Activated CD8-positive, alpha-beta memory T cell treated with anti-CD3 and anti-CD28 coated beads, Interleukin-2, amount 50 U/mL, for 4 hours (primary cell): ENCODE measurements around the gene LPAR1.

Experiments
- DNase-seq: peaks from one replicate; pipeline ENCODE4 v3.0.0-alpha.2; 2020

Gene LPAR1

DNA sequence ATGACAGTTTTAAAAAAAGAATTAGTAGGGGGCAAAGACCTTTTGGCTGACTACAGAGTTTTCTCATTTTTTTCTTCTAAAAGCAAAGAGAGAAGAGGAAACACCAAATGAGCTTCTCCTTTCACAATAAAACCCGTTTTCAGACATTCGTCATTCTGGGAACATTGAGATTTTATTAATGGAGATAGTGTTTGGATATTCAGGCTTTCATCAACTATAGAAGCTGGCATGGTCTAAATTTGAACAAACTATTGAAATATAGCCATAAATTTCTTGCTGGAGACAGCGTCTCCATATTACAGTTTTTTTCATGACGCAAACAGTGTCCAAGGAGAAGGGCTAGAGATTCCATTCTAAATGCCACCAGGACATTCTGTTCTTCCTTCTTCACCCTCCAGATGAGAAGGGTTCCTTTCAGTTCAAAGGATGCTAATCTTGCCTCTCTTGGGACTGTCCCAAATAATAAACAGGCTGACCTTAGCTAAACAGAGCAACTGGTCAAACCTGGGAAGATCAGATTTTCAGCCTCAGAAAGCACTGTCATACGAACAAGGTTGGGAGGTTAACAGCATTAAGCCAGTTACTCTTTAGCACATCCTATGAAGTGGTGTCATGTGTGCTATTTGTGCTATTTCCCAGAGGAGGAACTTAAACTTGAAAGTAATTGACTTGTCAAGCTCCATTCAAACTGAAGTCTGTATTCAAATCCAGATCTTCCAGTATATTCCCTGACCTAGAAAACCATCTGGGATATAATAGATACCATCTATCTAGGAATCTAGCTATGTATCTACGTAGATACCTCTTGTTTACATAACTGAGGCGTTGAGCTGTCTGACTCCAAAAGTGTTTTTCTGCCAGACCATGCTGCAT is 125.6 kb downstream of the LPAR1 start:
- DNase-seq, result no peak

DNA sequence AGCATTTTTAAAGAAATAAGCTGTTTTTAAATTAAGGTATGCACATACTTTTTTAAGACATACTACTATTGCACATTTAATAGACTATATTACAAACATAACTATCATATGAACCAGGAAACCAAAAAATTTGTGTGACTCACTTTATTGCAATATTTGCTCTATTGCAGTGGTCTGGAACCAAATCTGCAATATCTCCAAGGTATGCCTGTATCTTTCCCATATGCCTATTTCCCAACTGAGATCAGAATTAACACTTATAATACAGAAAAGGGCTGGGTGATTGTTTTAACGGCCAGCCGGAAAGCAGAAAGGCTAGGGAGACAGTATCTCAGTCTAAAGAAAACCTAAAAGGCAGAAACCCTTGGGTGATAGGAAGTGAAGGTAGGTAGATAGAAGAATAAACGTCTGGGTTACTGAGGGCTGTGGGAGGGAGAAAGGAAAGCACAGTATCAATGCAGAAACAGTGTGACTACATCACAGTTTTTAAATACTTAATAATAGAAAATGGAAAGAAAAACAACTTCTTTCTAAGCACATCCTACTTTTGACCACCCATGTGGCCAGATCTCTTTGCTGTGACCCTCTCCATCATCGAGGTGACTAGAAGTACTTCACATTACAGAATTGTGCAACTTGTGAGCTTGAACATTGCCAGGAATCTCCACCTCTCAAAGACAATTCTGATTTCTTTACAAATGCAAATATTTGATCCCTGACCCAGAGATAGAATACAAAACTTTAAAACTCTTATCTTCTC is 126.4 kb downstream of the LPAR1 start:
- no peak for DNase-seq

DNA sequence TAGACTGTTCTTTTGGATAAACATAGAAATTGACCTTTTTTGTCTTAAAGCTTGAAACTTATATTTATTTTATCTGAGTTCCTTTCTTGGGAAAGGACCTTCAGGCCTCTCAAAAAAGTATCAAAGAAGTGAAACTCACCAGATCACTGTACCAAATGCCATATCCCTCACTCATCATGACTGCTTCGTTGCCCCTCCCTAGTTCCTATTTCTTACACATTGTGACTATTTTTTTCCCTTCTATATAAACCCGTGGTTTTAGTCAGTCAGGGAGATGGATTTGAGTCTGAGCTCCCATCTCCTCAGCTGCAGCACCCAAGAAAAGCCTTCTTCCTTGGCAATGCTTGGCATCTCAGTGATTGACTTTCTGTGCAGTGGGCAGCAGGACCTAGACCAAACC is 129.4 kb downstream of the LPAR1 start:
- no peak for DNase-seq

DNA sequence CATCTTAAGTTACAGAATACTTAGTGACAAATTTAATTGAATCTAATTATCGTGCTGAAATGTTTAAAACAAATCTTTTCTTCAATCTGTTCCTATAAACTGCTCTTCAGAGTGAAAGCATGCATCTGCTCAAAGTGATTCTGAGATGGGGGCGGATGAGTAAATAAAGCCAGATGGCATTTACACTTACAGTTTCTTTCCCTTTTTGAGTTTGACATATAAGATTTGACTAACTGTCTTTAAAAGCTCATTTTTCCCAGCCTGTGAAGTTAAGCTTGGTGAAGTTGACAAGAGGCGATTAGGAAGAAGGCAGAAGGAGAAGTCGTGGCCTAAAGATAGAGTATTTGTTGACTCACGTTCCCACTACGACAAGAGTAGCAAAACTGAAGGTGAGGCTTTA is 137.4 kb downstream of the LPAR1 start:
- no peak for DNase-seq

DNA sequence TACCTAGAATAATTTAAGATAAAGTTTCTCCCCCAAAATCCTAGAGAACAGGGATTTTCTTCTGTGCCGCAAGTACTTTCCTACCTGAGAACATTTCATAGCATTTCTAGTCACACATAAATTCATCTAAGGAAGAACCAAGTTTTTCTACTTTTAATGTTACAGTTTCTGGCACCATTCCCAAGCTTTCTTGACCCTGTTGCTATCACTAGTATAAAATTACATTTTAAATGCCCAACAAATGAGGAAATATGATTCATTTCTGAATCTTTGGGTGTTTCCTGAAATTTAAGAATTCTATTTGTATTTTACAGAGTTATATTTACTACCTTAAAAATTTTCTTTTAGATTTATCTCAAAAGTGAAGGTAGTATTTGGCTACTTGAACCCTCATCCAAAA is 137.8 kb downstream of the LPAR1 start:
- DNase-seq, result no peak

DNA sequence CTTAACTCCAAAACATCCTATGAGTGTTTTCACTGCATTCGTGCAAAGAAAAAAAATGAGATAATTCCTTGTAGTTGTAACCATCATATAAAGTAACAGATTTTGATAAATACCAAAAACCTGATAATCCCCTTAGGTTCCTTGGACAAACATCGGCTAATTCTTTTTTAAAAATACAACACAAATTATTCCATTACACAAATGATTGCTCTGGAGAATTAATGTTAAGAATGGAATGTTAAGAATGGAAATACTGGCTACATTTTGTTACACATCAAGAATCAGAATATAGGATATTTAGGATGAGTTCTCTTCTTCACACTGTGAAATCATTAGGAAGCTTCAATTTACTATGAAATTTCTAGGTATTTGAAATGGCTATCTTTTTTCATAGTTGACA is 139.4 kb downstream of the LPAR1 start:
- DNase-seq, result no peak

DNA sequence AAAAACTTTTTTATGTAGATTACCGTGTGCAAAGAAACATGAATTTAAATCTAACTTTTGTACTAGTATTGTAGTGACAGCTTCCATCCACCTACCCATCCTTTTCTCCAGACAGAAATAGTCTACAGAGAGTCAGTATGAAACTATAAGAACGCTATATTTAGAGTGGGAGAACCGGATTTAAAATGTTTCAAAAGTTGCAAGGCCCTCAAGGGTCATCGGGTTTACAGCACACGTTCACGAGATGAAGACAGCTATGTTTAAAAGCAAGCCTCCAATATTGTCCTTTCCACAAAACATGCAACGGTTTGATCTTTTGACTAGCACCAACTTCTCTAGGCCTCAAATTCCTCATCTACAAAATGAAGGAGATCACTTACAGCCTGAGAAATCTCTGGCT is 139.9 kb downstream of the LPAR1 start:
- no peak for DNase-seq

DNA sequence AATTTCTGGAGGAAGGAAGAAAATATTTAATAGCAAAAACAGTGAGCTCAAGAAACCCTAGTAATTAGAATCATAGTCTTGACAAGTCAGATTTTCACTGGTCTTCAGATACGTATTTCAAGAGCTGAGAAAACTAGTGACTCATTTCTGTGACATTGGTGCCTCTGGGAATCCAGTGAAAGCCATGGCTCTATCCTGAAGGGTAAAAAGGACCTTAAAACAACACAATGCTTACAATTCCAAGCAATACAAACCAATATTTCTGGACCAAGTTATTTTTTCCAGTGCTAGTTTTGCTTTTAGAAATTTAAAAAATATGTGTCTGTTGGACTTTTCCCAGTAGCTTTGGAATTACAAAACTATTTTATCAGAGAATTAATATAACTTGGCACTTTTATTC is 140.3 kb downstream of the LPAR1 start:
- no peak for DNase-seq

DNA sequence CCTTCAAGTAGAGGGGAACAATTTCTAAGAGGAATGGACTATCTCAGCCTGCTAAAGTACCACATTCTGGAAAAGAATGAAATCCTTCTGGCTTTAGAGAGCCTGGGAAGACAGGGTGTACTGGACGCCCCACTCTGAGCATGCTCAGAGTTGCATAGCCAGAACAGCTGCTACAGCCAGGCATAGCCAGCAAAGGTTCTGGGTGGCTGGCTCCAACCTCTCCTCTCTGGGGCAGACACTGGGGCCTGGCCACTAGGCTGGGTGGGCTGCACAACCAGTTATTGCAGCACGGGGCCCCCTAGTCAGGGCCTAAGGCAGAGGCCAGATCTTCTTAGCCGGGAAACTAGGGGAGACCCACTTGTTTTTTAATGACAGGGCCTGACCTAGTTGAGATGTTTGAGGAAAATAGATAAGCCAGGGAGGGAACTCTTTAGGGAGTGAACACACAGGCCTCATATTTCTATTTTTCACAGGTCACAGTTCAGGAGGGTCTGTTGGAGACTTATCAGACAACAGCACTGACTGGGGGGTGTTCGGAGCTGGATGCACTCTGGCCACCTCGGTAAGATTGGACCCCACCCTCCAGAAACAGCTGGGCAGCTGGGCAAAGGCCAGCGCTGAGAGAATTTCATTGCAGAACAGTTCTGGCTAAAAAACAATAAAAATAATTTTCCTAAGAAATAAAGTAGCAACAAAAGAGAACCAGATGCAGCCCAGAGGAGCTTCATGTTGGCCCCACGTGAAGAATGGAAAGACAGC is 142.9 kb downstream of the LPAR1 start:
- DNase-seq, result no peak

DNA sequence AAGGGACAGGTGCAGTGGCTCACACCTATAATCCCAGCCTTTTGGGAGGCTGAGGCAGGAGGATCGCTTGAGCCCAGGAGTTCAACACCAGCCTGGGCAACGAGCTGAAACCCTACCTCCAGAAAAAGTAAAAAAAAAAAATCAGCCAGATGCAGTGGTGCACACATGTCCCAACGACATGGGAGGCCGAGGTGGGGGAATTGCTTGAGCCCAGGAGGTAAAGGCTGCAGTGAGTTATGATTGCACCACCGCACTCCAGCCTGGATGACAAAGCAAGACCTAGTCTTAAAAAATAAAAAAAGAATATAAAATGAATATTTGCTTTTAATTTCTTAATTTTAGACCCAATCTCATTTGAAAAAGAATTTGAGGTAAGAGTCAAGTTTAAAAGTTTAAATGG is 143.5 kb downstream of the LPAR1 start:
- DNase-seq, result no peak

DNA sequence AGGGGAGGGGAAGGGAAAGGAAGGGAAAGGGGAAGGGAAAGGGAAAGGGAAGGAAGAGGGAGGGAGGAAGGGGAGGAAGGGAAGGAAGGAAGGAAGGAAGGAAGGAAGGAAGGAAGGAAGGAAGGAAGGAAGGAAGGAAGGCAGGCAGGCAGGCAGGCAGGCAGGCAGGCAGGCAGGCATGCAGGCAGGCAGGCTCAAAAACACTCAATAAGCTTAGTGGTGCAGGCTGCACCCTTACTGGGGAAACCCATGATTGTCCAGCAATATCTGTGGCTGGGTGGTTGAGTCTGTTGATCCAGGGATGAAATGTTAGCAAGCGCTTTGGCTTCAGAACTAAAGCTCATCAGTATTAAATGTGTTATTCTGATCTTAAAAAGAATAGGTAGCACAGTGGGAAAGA is 145.6 kb downstream of the LPAR1 start:
- no peak for DNase-seq

DNA sequence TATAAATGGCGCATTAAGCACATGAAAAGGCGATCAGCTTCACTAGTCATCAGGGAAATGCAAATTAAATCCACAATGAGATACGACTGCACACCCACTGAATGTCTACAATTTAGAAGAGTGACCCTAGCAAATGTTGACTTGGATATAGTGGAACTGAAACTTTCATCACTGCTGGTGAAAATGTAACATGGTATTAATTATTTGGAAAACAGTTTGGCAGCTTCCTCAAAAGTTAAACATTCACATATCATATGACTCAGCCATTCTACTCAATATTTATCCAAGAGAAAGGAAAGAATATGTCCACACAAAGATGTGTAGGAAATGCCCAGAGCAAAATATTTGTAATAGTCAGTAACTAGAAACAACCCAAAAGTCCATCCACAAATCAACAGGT is 146.5 kb downstream of the LPAR1 start:
- no peak for DNase-seq

DNA sequence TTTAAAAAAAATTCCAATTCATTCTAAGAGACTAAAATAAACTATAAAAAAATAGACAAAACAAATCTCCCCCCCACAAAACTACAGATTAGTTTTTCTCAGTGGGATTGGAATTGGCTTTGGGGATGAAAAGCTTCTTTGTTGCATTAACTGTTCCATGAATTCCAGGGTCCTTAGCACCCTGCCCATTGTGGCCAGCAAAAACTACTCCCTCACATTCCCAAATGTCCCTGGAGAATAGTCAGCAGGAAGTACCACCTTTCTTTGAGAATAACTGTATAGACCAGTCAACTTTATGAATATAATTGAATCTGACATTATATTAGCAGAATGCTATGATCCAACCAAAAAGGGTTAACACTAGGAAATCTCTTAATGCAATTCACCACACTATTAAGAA is 147.9 kb downstream of the LPAR1 start:
- no peak for DNase-seq

DNA sequence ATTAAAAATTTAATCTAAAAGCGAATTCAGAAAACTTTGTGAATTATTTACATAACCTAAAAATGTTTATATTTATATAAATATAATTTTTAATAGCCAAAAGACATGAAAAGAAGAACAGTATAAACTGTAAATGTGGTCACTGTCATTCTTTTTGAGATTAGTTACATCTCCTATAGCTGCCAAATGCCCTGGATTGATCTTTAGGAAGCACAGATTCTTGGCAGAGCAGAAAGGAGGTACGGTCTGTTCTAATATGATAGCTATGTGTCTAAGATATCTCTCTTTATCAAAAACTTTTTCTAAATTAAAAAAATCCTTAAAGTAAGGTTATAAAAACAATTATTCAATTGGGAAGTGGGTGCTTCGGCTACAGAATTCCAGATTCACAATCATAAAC is 151.0 kb downstream of the LPAR1 start:
- no peak for DNase-seq

DNA sequence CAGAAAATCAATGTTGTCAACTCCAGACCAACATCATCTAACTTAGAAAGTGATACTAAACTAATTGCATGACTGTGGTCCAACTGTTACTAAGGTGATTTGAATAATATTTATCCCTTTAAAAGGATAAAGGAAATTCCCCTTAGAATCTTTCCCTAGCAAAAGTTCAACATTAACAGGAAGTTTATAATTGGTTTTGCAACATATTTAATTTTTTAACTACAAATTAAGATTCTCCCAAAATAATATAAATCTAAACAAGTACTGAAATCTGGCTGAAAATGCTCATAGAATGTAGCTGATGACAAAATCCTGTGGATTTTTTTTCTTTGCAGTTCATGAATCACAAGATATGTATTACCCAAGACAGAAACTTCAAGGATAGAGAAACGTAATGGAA is 151.4 kb downstream of the LPAR1 start:
- no peak for DNase-seq

DNA sequence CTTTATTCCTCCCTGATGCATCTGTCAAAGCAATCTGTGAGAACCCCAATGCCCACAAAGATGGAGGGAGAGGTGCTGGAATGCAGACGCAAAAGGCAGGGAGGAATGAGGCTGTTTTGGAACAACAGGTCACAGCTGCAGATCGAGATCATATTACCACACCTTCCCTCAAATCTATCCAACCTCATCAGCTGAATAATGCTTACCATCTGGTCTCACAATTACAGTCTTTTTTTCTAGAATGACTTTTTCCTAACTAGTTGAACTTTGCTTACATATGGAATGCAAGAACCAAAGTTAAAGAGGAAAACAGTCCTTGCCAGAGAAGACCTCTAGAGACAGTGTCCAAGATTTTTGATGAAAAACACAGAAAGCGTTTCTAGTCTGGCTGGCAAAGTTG is 158.1 kb downstream of the LPAR1 start:
- DNase-seq, result no peak

DNA sequence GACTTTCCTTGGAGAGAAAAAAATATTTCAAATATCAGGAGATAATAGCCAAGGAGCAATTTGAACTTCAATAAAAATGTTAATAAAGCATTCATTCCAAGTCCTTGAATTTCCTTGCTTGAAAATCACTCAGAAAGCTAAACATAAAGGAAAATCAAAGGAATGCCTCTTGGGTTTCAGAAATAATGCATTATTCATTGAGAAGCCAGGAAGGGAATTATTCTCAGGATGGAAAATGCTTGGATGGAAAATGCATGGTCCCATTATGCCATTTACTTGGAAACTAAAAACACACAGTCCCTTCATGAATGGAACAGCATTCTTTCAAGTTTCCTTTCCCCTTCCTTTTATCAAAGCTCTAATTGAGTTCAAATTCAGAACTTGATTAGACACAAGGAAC is 160.9 kb downstream of the LPAR1 start:
- DNase-seq, result no peak

DNA sequence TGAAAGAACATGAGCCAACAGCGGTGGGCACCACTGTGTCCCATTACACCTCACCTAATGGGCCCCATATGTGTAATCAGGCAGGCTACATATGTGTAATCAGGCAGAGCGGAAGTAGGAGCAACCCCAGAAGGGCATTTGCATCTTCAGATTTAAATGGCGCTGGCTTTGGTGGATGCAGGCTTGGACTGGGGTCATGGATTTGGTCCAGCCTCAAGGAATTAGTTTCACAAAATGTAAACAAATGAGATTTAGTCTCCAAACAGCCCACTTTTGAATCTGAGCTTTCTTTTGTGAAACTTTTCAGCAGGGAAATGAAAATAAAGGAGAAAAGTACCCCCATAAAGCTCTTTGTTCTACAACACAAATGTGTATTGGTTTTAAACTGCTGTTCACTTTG is 161.3 kb downstream of the LPAR1 start:
- DNase-seq, result no peak

DNA sequence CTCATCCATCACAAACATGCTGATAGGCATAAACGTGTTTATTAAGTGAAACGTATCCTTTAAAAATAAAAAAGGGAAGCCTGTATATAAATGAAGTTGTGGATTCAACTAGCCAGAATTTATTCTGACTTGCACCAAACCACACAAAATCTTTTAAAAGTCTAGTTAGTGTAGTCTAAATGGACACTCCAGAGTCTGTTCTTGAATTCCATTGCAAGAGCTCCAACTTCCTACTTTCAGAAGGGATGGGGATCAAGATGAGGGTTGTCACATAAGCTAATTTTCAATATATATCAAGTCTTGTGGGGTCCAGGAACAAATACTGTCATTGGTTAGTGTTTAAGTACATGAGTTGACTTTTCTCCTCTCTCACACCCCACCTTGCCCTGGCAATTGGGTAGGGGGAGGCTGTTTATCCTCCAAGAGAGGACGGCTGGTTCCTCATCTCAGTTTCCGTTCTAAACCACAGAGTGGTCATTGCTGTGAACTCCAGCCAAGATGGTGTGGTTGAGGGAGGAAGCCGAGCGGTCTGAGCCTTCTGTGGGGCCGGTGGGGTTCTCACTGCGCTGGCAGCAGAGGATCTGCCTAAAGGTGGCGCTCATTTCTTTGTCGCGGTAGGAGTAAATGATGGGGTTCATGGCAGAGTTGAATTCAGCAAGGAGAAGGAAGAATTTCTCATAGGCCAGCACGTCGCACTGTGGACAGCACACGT is 163.2 kb downstream of the LPAR1 start:
- no peak for DNase-seq

DNA sequence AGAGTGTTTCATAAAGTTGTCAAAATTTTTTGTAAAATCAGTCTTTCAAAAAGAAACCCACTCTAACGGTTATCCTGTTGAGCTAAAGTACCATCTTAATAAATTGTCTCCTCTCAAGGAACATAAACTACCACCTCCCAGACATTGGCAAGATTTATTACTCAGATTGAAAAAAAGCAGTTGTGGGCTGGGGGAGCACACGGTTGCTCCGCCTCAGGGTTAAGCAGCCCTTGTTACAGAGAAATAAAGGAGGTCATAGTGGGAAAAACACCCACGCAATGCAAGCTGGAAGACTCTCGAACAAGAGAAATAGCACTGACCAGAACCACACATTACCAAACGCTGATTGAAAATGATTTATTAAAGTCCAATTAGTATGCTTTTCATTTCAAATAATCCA is 165.3 kb downstream of the LPAR1 start:
- no peak for DNase-seq

DNA sequence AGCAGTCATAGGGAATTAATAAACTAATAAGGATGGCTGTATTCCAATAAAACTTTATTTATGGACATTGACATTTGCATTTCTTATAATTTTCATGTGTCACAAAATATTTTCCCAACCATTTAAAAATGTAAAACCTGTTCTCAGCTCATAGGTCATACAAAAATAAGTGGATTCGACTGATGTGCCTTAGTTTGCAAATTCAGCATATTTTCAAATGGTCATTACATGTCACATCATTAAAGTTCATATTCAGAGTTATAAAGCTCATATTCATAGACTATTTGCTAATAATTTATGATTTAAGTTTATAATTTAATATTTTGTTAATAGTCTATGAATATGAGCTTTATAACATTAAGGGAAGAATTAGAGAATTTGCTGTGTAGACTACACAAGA is 166.5 kb downstream of the LPAR1 start:
- no peak for DNase-seq

DNA sequence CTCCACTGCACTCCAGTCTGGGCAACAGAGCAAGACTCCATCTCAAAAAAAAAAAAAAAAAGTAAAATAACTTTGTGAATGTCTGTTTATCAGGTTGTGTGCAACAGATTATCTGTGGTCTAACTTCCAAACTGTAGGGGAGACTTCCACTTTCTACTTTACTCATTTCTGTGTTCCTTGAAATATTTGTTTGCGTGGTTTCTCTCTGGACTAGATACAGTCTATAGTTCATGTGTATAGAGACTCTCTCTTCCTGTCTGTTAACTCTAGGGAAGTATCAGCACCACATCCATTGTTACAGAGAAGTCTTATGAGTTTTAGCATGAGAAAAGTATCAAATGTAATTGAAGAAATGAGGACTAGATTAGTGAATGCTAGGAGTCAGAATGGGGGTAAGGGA is 168.3 kb downstream of the LPAR1 start:
- DNase-seq, result no peak

DNA sequence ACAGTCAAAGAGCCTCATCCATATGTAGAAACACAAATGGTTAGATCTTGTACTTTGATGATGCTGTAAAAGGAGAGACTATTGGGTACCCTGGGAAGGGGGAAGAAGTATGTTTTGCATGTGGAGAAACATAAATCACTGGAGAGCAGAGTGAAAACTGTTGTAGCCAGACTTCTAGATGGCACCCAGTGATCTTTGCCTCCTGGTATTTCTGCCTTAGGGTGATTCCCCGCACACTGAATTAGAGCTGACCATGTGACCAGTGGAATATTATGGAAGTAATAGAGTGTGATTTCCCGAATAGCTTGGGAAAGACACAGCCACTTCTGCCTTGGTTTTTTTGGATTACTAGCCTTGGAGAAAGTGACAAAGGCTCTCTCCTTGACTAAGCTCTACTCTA is 174.3 kb downstream of the LPAR1 start:
- DNase-seq, result no peak
